Measurements from ENCODE around the gene NKPD1.
A peak's percentile ranks its signal among the peaks of the same experiment; 100 is the strongest.

Gene NKPD1

GRCh38 chr19:45137179-45137761, 23.5 kb downstream of the NKPD1 start:
- H3K27ac ChIP-seq (ENCODE audit: low read depth, low read length, severe bottlenecking), result no peak overlapping the region
- no peaks in the 10 kb centered on the region for H3K9me3 ChIP-seq (ENCODE audit: control insufficient read depth, low read length)
- no peak overlapping the region for H3K4me3 ChIP-seq (ENCODE audit: extremely low read depth, insufficient read depth, low read length, poor library complexity, severe bottlenecking)
- 91 to 96% methylated on average over 13 to 14 of the region's 17 CpGs for WGBS, 2 experiments (ENCODE audit: insufficient coverage in 2 of 2)
- H3K4me1 ChIP-seq (ENCODE audit: control insufficient read depth, insufficient read depth, low read length, poor library complexity, severe bottlenecking), result peaks cover 7% of the 10 kb centered on the region
- peaks cover 18% of the 10 kb centered on the region for H3K36me3 ChIP-seq (ENCODE audit: control insufficient read depth, insufficient read depth, low read length)

- H3K4me1 ChIP-seq (ENCODE audit: control insufficient read depth, insufficient read depth, low read length, poor library complexity, severe bottlenecking), result peaks cover 7% of the 10 kb centered on the region
- H3K9me3 ChIP-seq (ENCODE audit: control insufficient read depth, low read length), result no peaks in the 10 kb centered on the region
- peak overlapping the region; percentile 29 for H3K27ac ChIP-seq (ENCODE audit: low read depth, low read length, severe bottlenecking)
- 93 to 94% methylated on average over 11 to 12 of the region's 12 CpGs for WGBS, 2 experiments (ENCODE audit: insufficient coverage in 2 of 2)
- H3K4me3 ChIP-seq (ENCODE audit: extremely low read depth, insufficient read depth, low read length, poor library complexity, severe bottlenecking), result no peak overlapping the region
- H3K36me3 ChIP-seq (ENCODE audit: control insufficient read depth, insufficient read depth, low read length), result peaks cover 22% of the 10 kb centered on the region
These were observed 24.1 kb downstream of the NKPD1 start for GRCh38 chr19:45136507-45137178.

- H3K27ac ChIP-seq (ENCODE audit: low read depth, low read length, severe bottlenecking), result no peak overlapping the region
- 96 to 98% methylated on average over 11 to 15 of the region's 21 CpGs for WGBS, 2 experiments (ENCODE audit: insufficient coverage in 2 of 2)
- H3K4me3 ChIP-seq (ENCODE audit: extremely low read depth, insufficient read depth, low read length, poor library complexity, severe bottlenecking), result no peak overlapping the region
- H3K36me3 ChIP-seq (ENCODE audit: control insufficient read depth, insufficient read depth, low read length), result peaks cover 14% of the 10 kb centered on the region
- peaks cover 11% of the 10 kb centered on the region for H3K4me1 ChIP-seq (ENCODE audit: control insufficient read depth, insufficient read depth, low read length, poor library complexity, severe bottlenecking)
- no peaks in the 10 kb centered on the region for H3K9me3 ChIP-seq (ENCODE audit: control insufficient read depth, low read length)
These were observed 25.5 kb downstream of the NKPD1 start for GRCh38 chr19:45135176-45135885.

GRCh38 chr19:45133661-45134060, 27.1 kb downstream of the NKPD1 start:
- Histone ChIP-seq H3K4me3 (ENCODE audit: extremely low read depth, insufficient read depth, low read length, poor library complexity, severe bottlenecking) (no peak overlapping the region), H3K4me1 (ENCODE audit: control insufficient read depth, insufficient read depth, low read length, poor library complexity, severe bottlenecking) (peaks cover 12% of the 10 kb centered on the region), H3K9me3 (ENCODE audit: control insufficient read depth, low read length) (no peaks in the 10 kb centered on the region), H3K36me3 (ENCODE audit: control insufficient read depth, insufficient read depth, low read length) (peaks cover 20% of the 10 kb centered on the region), H3K27ac (ENCODE audit: low read depth, low read length, severe bottlenecking) (no peak overlapping the region)
- WGBS, 2 experiments (ENCODE audit: insufficient coverage in 2 of 2), result 93 to 98% methylated on average over 4 to 8 of the region's 8 CpGs

GRCh38 chr19:45130888-45131615, 29.7 kb downstream of the NKPD1 start:
- Histone ChIP-seq H3K4me3 (ENCODE audit: extremely low read depth, insufficient read depth, low read length, poor library complexity, severe bottlenecking) (no peak overlapping the region), H3K36me3 (ENCODE audit: control insufficient read depth, insufficient read depth, low read length) (peaks cover 30% of the 10 kb centered on the region), H3K4me1 (ENCODE audit: control insufficient read depth, insufficient read depth, low read length, poor library complexity, severe bottlenecking) (peaks cover 11% of the 10 kb centered on the region), H3K9me3 (ENCODE audit: control insufficient read depth, low read length) (no peaks in the 10 kb centered on the region), H3K27ac (ENCODE audit: low read depth, low read length, severe bottlenecking) (no peak overlapping the region)
- 70 to 77% methylated on average over 12 of the region's 13 CpGs for WGBS, 2 experiments (ENCODE audit: insufficient coverage in 2 of 2)

- peaks cover 30% of the 10 kb centered on the region for H3K36me3 ChIP-seq (ENCODE audit: control insufficient read depth, insufficient read depth, low read length)
- no peak overlapping the region for H3K27ac ChIP-seq (ENCODE audit: low read depth, low read length, severe bottlenecking)
- peaks cover 11% of the 10 kb centered on the region for H3K4me1 ChIP-seq (ENCODE audit: control insufficient read depth, insufficient read depth, low read length, poor library complexity, severe bottlenecking)
- 95% methylated on average over 9 to 13 of the region's 13 CpGs for WGBS, 2 experiments (ENCODE audit: insufficient coverage in 2 of 2)
- no peaks in the 10 kb centered on the region for H3K9me3 ChIP-seq (ENCODE audit: control insufficient read depth, low read length)
- H3K4me3 ChIP-seq (ENCODE audit: extremely low read depth, insufficient read depth, low read length, poor library complexity, severe bottlenecking), result no peak overlapping the region
These were observed 30.5 kb downstream of the NKPD1 start for GRCh38 chr19:45130236-45130635.

GRCh38 chr19:45128806-45129205, 32.0 kb downstream of the NKPD1 start:
- Histone ChIP-seq H3K27ac (ENCODE audit: low read depth, low read length, severe bottlenecking) (no peak overlapping the region), H3K4me3 (ENCODE audit: extremely low read depth, insufficient read depth, low read length, poor library complexity, severe bottlenecking) (no peak overlapping the region), H3K4me1 (ENCODE audit: control insufficient read depth, insufficient read depth, low read length, poor library complexity, severe bottlenecking) (peaks cover 11% of the 10 kb centered on the region), H3K9me3 (ENCODE audit: control insufficient read depth, low read length) (no peaks in the 10 kb centered on the region), H3K36me3 (ENCODE audit: control insufficient read depth, insufficient read depth, low read length) (peaks cover 24% of the 10 kb centered on the region)
- 91 to 99% methylated on average over 4 of the region's 5 CpGs for WGBS, 2 experiments (ENCODE audit: insufficient coverage in 2 of 2)

- no peaks in the 10 kb centered on the region for H3K9me3 ChIP-seq (ENCODE audit: control insufficient read depth, low read length)
- peaks cover 11% of the 10 kb centered on the region for H3K4me1 ChIP-seq (ENCODE audit: control insufficient read depth, insufficient read depth, low read length, poor library complexity, severe bottlenecking)
- H3K4me3 ChIP-seq (ENCODE audit: extremely low read depth, insufficient read depth, low read length, poor library complexity, severe bottlenecking), result no peak overlapping the region
- H3K36me3 ChIP-seq (ENCODE audit: control insufficient read depth, insufficient read depth, low read length), result peaks cover 24% of the 10 kb centered on the region
- no peak overlapping the region for H3K27ac ChIP-seq (ENCODE audit: low read depth, low read length, severe bottlenecking)
- 85 to 86% methylated on average over 4 of the region's 5 CpGs for WGBS, 2 experiments (ENCODE audit: insufficient coverage in 2 of 2)
These were observed 32.6 kb downstream of the NKPD1 start for GRCh38 chr19:45128146-45128545.

GRCh38 chr19:45126654-45127053, 34.1 kb downstream of the NKPD1 start:
- peaks cover 11% of the 10 kb centered on the region for H3K4me1 ChIP-seq (ENCODE audit: control insufficient read depth, insufficient read depth, low read length, poor library complexity, severe bottlenecking)
- H3K4me3 ChIP-seq (ENCODE audit: extremely low read depth, insufficient read depth, low read length, poor library complexity, severe bottlenecking), result no peak overlapping the region
- H3K9me3 ChIP-seq (ENCODE audit: control insufficient read depth, low read length), result no peaks in the 10 kb centered on the region
- 83 to 93% methylated on average over 6 to 7 of the region's 7 CpGs for WGBS, 2 experiments (ENCODE audit: insufficient coverage in 2 of 2)
- H3K36me3 ChIP-seq (ENCODE audit: control insufficient read depth, insufficient read depth, low read length), result peaks cover 21% of the 10 kb centered on the region
- no peak overlapping the region for H3K27ac ChIP-seq (ENCODE audit: low read depth, low read length, severe bottlenecking)

GRCh38 chr19:45125975-45126493, 34.7 kb downstream of the NKPD1 start:
- Histone ChIP-seq H3K9me3 (ENCODE audit: control insufficient read depth, low read length) (no peaks in the 10 kb centered on the region), H3K4me1 (ENCODE audit: control insufficient read depth, insufficient read depth, low read length, poor library complexity, severe bottlenecking) (peaks cover 11% of the 10 kb centered on the region), H3K4me3 (ENCODE audit: extremely low read depth, insufficient read depth, low read length, poor library complexity, severe bottlenecking) (no peak overlapping the region), H3K36me3 (ENCODE audit: control insufficient read depth, insufficient read depth, low read length) (peaks cover 21% of the 10 kb centered on the region), H3K27ac (ENCODE audit: low read depth, low read length, severe bottlenecking) (no peak overlapping the region)
- 58 to 67% methylated on average over 9 to 12 of the region's 12 CpGs for WGBS, 2 experiments (ENCODE audit: insufficient coverage in 2 of 2)

Data from mesodermal cell (in vitro differentiated cells).